NOMO-1 (cell line): ENCODE data around the gene STAB1.

Experiments
- DNase-seq, 2 experiments: peaks; one replicate each; lab custom pipeline; 2025; ENCODE audit not compliant: unreplicated experiment in 2 of 2; lab: John Stamatoyannopoulos, UW

The STAB1 gene

GRCh38 chr3:52483577-52484381 is 11.4 kb upstream of the STAB1 start:
- DNase-seq: no peak

- no peak for DNase-seq
Measured at GRCh38 chr3:52484680-52485461, 10.3 kb upstream of the STAB1 start.

GRCh38 chr3:52487050-52487787 is 7.9 kb upstream of the STAB1 start:
- DNase-seq: no peak

- no peak for DNase-seq
Measured at GRCh38 chr3:52487788-52488691, 7.1 kb upstream of the STAB1 start.

GRCh38 chr3:52488746-52489145 is 6.4 kb upstream of the STAB1 start:
- no peak for DNase-seq

GRCh38 chr3:52489453-52489852 is 5.7 kb upstream of the STAB1 start:
- no peak for DNase-seq

- no peak for DNase-seq
Measured at GRCh38 chr3:52490035-52490938, 4.9 kb upstream of the STAB1 start.

- no peak for DNase-seq
Measured at GRCh38 chr3:52490939-52491526, 4.1 kb upstream of the STAB1 start.

GRCh38 chr3:52492059-52492458 is 3.1 kb upstream of the STAB1 start:
- no peak for DNase-seq

GRCh38 chr3:52493232-52494017 is 1.7 kb upstream of the STAB1 start:
- DNase-seq: no peak

- no peak for DNase-seq
Measured at GRCh38 chr3:52494445-52494844, 693 bp upstream of the STAB1 start.

- DNase-seq: no peak
Measured at GRCh38 chr3:52495777-52496602, 852 bp downstream of the STAB1 start.

GRCh38 chr3:52498137-52499054 is 3.3 kb downstream of the STAB1 start:
- DNase-seq: peak; percentile 94 to 96

GRCh38 chr3:52501046-52501445 is 5.9 kb downstream of the STAB1 start:
- DNase-seq: no peak

- no peak for DNase-seq
Measured at GRCh38 chr3:52502001-52502400, 6.9 kb downstream of the STAB1 start.

GRCh38 chr3:52502808-52503350 is 7.7 kb downstream of the STAB1 start:
- DNase-seq: no peak
